K562 (cell line): ENCODE data around the gene WAS. TPM values are rescaled to one million over a fixed set of nuclear protein-coding genes. Genes with fewer than 3 reads are reported as not detected.

Source experiments
- ATF2 ChIP-seq: sonication (generic); formaldehyde crosslinking; IDR thresholded peaks from 2 replicates; pipeline ENCODE4 v1.8.1; 2022; ENCODE audit warnings: missing genetic modification reagents
- KDM4B ChIP-seq, 2 experiments: fragments of 450-650 bp in 1 of 2; sonication (generic) in 1 of 2; IDR thresholded peaks; 2 replicates each; pipeline ENCODE4 v1.6.1; 2016 to 2017; ENCODE audit warnings: borderline replicate concordance in 2 of 2, antibody characterized with exemption in 1 of 2, low read depth in 1 of 2, mild to moderate bottlenecking in 1 of 2
- MGA ChIP-seq: fragments of 450-650 bp; IDR thresholded peaks from 2 replicates; pipeline ENCODE4 v1.6.1; 2016; ENCODE audit warnings: mild to moderate bottlenecking, moderate library complexity
- TFE3 ChIP-seq: fragments of 450-650 bp; formaldehyde crosslinking; IDR thresholded peaks from 2 replicates; pipeline ENCODE4 v1.4.0; 2020; ENCODE audit warnings: mild to moderate bottlenecking, mixed read lengths
- ZBTB11 ChIP-seq, 3 experiments: fragments of 200-800 bp in 1 of 3; fragments of 250-450 bp in 1 of 3; fragments of 450-650 bp in 1 of 3; sonication (Bioruptor Pico) in 1 of 3; sonication (Bioruptor generic) in 1 of 3; formaldehyde crosslinking in 1 of 3; IDR thresholded peaks; 2 replicates each; pipeline versions ENCODE4 v1.6.1 to v1.8.0; 2016 to 2022; ENCODE audit warnings: mild to moderate bottlenecking in 2 of 3, missing genetic modification characterization in 2 of 3, missing compliant biosample characterization in 1 of 3, moderate library complexity in 1 of 3
- ZBTB8A ChIP-seq: fragments of 450-650 bp; IDR thresholded peaks from 2 replicates; pipeline ENCODE4 v1.6.1; 2018; ENCODE audit warnings: mild to moderate bottlenecking, moderate library complexity; ENCODE audit not compliant: partially characterized antibody
- polyA plus RNA-seq, 8 experiments: library from polyadenylated mRNA; depleted of rRNA in 4 of 8; stranded (reverse) in 5 of 8; unstranded in 3 of 8; fragments of >200 nt; fragmentation: Nextera tagmentation in 2 of 8; fragmentation: Illumina TruSeq in 1 of 8; extraction: Ambion mirVana in 2 of 8; extraction: Trizol in 1 of 8; gene quantifications; 2 replicates each; pipeline versions ENCODE4 v1.2.1 to v1.2.3, GENCODE V29; 2011 to 2014; ENCODE audit warnings: inconsistent platforms in 1 of 8, missing spikeins in 1 of 8
- total RNA-seq, 7 experiments: library from RNA; depleted of rRNA in 6 of 7; stranded (reverse); fragments of >200 nt in 6 of 7; fragmentation: Illumina TruSeq in 2 of 7; extraction: Trizol in 2 of 7; gene quantifications; 2 replicates each; pipeline versions ENCODE4 v1.2.1 to v1.2.3, GENCODE V29; 2011 to 2021; ENCODE audit warnings: low replicate concordance in 1 of 7

WAS gene
- total and polyA plus RNA-seq, 9 of the 15 experiments (the other 6 are each of a cell fraction or from before 2014, with no cell fraction given): 0.11 to 16.1 (median 3.8) TPM

- TF ChIP-seq ZBTB11 (CRISPR knock-in tag; IDR thresholded peaks at IDR 0.05): peak in 1 of 3 experiments; percentile 86; a peak in 2 of 6 replicates
- no peak for TF ChIP-seq ATF2 (CRISPR knock-in tag)
- TF ChIP-seq ZBTB8A: no peak
- peak; percentile 67 for TF ChIP-seq MGA
- TF ChIP-seq TFE3: no peak
- TF ChIP-seq KDM4B (IDR thresholded peaks at IDR 0.05; ENCODE audit: borderline replicate concordance in 2 of 2, low read depth in 1 of 2): peak in 1 of 2 experiments; percentile 67; a peak in 2 of 4 replicates
Measured at GRCh38 chrX:48676106-48676892, 7.3 kb upstream of the WAS start (continued).
